Activated CD4-positive, alpha-beta memory T cell treated with anti-CD3 and anti-CD28 coated beads, Interleukin-2, amount 10 ng/mL, durations not matched to agents 7 days and 5 days (primary cell): ENCODE results near the gene ZNF627. TPM values are rescaled to one million over a fixed set of nuclear protein-coding genes. Genes with fewer than 3 reads are reported as not detected.
"Not testable (repeated sequence)": the region's sequence is repeated elsewhere in the genome, so short reads cannot be mapped to it uniquely, and the experiment has no call there.

Experiments used
- CTCF ChIA-PET: fragments of 350-600 bp; sonication (Branson Sonifier 250); formaldehyde crosslinking; loops from one replicate; lab custom pipeline; 2021; ENCODE audit warnings: antibody characterized with exemption, inconsistent platforms; lab: Charles Lee
- POLR2A ChIA-PET: fragments of 350-600 bp; sonication (Branson Sonifier 250); formaldehyde crosslinking; loops from one replicate; lab custom pipeline; 2021; ENCODE audit warnings: antibody characterized with exemption; lab: Charles Lee
- DNase-seq: peaks from one replicate; pipeline ENCODE4 v3.0.0-alpha.2; 2020
- H3K27ac Mint-ChIP-seq: one replicate; pipeline ENCODE4 v1.8.0; 2021; ENCODE audit warnings: mild to moderate bottlenecking, mixed read lengths
- H3K27me3 Mint-ChIP-seq: one replicate; pipeline ENCODE4 v1.8.0; 2021; ENCODE audit warnings: mixed read lengths
- H3K36me3 Mint-ChIP-seq: one replicate; pipeline ENCODE4 v1.8.0; 2021; ENCODE audit warnings: low read depth, mixed read lengths
- H3K4me1 Mint-ChIP-seq: one replicate; pipeline ENCODE4 v1.8.0; 2021; ENCODE audit warnings: mixed read lengths
- H3K4me3 Mint-ChIP-seq: one replicate; pipeline ENCODE4 v1.8.0; 2021; ENCODE audit warnings: mild to moderate bottlenecking, mixed read lengths
- H3K9me3 Mint-ChIP-seq: one replicate; pipeline ENCODE4 v1.8.0; 2021; ENCODE audit warnings: mixed read lengths
- total RNA-seq, 2 experiments: library from RNA; stranded (reverse); gene quantifications; one replicate each; pipeline ENCODE4 v1.2.3, GENCODE V29; 2021

The ZNF627 gene
- total RNA-seq, 2 experiments from 2014 or later = 6.1 to 6.7 TPM

- H3K27me3 Mint-ChIP-seq = no peaks in the 10 kb centered on the region
- H3K4me1 Mint-ChIP-seq = peaks cover 31% of the 10 kb centered on the region
- CTCF ChIA-PET = interaction anchor here (1.0 to 2.6 kb wide), 3 partner anchors 15 to 96 kb away, joined by 3 to 11 read pairs (median 4); no protein-coding TSS in a partner anchor
- DNase-seq = peak; percentile 47
- H3K4me3 Mint-ChIP-seq = peak overlapping the region; percentile 67
- H3K36me3 Mint-ChIP-seq = no peaks in the 10 kb centered on the region
- no peak overlapping the region for H3K27ac Mint-ChIP-seq
- POLR2A ChIA-PET = interaction anchor here (0.9 to 1.2 kb wide), 3 partner anchors 10 to 50 kb away, joined by 3 to 5 read pairs (median 3); partner anchors contain the start of genes ECSIT and ELOF1
- H3K9me3 Mint-ChIP-seq = no peaks in the 10 kb centered on the region
These were observed 18.8 kb upstream of the ZNF627 start for GRCh38 chr19:11578258-11579142.

- CTCF ChIA-PET = interaction anchor here (0.7 to 1.8 kb wide), 5 partner anchors 20 to 198 kb away, joined by 3 to 10 read pairs (median 4); partner anchors contain the start of gene ELOF1
- Mint-ChIP-seq H3K36me3 (no peaks in the 10 kb centered on the region), H3K4me3 (no peak overlapping the region), H3K27ac (no peak overlapping the region), H3K27me3 (no peaks in the 10 kb centered on the region), H3K4me1 (peaks cover 27% of the 10 kb centered on the region), H3K9me3 (no peaks in the 10 kb centered on the region)
- POLR2A ChIA-PET = no interaction called here
- no peak for DNase-seq
These were observed 17.2 kb upstream of the ZNF627 start for GRCh38 chr19:11580116-11580515.

GRCh38 chr19:11581740-11582139 is 15.5 kb upstream of the ZNF627 start:
- Mint-ChIP-seq H3K4me1 (peaks cover 27% of the 10 kb centered on the region), H3K4me3 (peak overlapping the region; percentile 60), H3K36me3 (no peaks in the 10 kb centered on the region), H3K27me3 (no peaks in the 10 kb centered on the region), H3K27ac (peak overlapping the region; percentile 79), H3K9me3 (no peaks in the 10 kb centered on the region)
- ChIA-PET POLR2A (interaction anchor here (1.4 to 1.5 kb wide), 2 partner anchors 21 to 23 kb away, joined by 5 to 9 read pairs; partner anchors contain the start of gene ELOF1), CTCF (interaction anchor here (0.7 to 1.8 kb wide), 8 partner anchors 20 to 342 kb away, joined by 3 to 10 read pairs (median 4); no protein-coding TSS in a partner anchor)
- DNase-seq = peak; percentile 48

- Mint-ChIP-seq H3K36me3 (no peaks in the 10 kb centered on the region), H3K4me1 (peaks cover 17% of the 10 kb centered on the region), H3K27ac (no peak overlapping the region), H3K4me3 (no peak overlapping the region), H3K27me3 (no peaks in the 10 kb centered on the region), H3K9me3 (no peaks in the 10 kb centered on the region)
- ChIA-PET CTCF (interaction anchor here (0.6 to 2.8 kb wide), 3 partner anchors 26 to 50 kb away, joined by 3 to 9 read pairs (median 3); no protein-coding TSS in a partner anchor), POLR2A (no interaction called here)
- DNase-seq = no peak
These were observed 11.0 kb upstream of the ZNF627 start for GRCh38 chr19:11586331-11586730.

GRCh38 chr19:11587302-11587974 is 9.8 kb upstream of the ZNF627 start:
- H3K4me3 Mint-ChIP-seq = no peak overlapping the region
- H3K9me3 Mint-ChIP-seq = no peaks in the 10 kb centered on the region
- H3K27ac Mint-ChIP-seq = no peak overlapping the region

GRCh38 chr19:11587975-11588631 is 9.2 kb upstream of the ZNF627 start:
- Mint-ChIP-seq H3K27ac (no peak overlapping the region), H3K4me1 (peaks cover 10% of the 10 kb centered on the region), H3K9me3 (no peaks in the 10 kb centered on the region), H3K36me3 (no peaks in the 10 kb centered on the region), H3K4me3 (no peak overlapping the region), H3K27me3 (no peaks in the 10 kb centered on the region)
- DNase-seq = no peak
- ChIA-PET CTCF (interaction anchor here (0.6 to 1.5 kb wide), 7 partner anchors 9 to 294 kb away, joined by 3 to 7 read pairs (median 5); partner anchors contain the start of genes ELOF1 and ZNF627), POLR2A (interaction anchor here (1.3 to 1.9 kb wide), 3 partner anchors 9 to 105 kb away, joined by 3 to 5 read pairs (median 4); partner anchors contain the start of gene ZNF627)

More at GRCh38 chr19:11587302-11587974, 9.8 kb upstream of the ZNF627 start:
- peaks cover 10% of the 10 kb centered on the region for H3K4me1 Mint-ChIP-seq
- no peaks in the 10 kb centered on the region for H3K36me3 Mint-ChIP-seq
- no peaks in the 10 kb centered on the region for H3K27me3 Mint-ChIP-seq
- ChIA-PET CTCF (interaction anchor here (0.6 to 1.2 kb wide), 6 partner anchors 10 to 294 kb away, joined by 3 to 7 read pairs (median 5); partner anchors contain the start of gene ZNF627), POLR2A (interaction anchor here (1.5 to 1.9 kb wide), 2 partner anchors 10 to 27 kb away, joined by 4 to 5 read pairs; partner anchors contain the start of gene ZNF627)
- peak; percentile 83 for DNase-seq

GRCh38 chr19:11594084-11594483 is 3.2 kb upstream of the ZNF627 start:
- no peak overlapping the region for H3K27ac Mint-ChIP-seq
- ChIA-PET CTCF (no interaction called here), POLR2A (interaction anchor here (0.6 to 1.4 kb wide), 2 partner anchors 34 to 88 kb away, joined by 3 read pairs; partner anchors contain the start of gene ZNF653)
- H3K27me3 Mint-ChIP-seq = no peaks in the 10 kb centered on the region
- no peaks in the 10 kb centered on the region for H3K9me3 Mint-ChIP-seq
- peaks cover 16% of the 10 kb centered on the region for H3K4me1 Mint-ChIP-seq
- no peak for DNase-seq
- H3K4me3 Mint-ChIP-seq = no peak overlapping the region
- peaks cover 5% of the 10 kb centered on the region for H3K36me3 Mint-ChIP-seq

GRCh38 chr19:11596156-11596555 is 1.1 kb upstream of the ZNF627 start:
- Mint-ChIP-seq H3K4me3 (peak overlapping the region; percentile 0), H3K9me3 (no peaks in the 10 kb centered on the region), H3K4me1 (peaks cover 18% of the 10 kb centered on the region), H3K27me3 (no peaks in the 10 kb centered on the region), H3K36me3 (peaks cover 13% of the 10 kb centered on the region), H3K27ac (no peak overlapping the region)
- DNase-seq = no peak
- POLR2A ChIA-PET = no interaction called here
- CTCF ChIA-PET = interaction anchor here (0.9 to 1.1 kb wide), 2 partner anchors 37 to 495 kb away, joined by 4 read pairs; partner anchors contain the start of gene ELOF1

GRCh38 chr19:11598103-11598483 is 810 bp downstream of the ZNF627 start:
- POLR2A ChIA-PET = interaction anchor here (0.6 to 1.5 kb wide), 8 partner anchors 8 to 169 kb away, joined by 3 to 6 read pairs (median 4); partner anchors contain the start of genes ECSIT, ELOF1 and ZNF441
- Mint-ChIP-seq H3K4me1 (peaks cover 18% of the 10 kb centered on the region), H3K27ac (peak overlapping the region; percentile 69)

GRCh38 chr19:11598746-11599145 is 1.5 kb downstream of the ZNF627 start:
- CTCF ChIA-PET = no interaction called here
- DNase-seq = no peak
- peaks cover 28% of the 10 kb centered on the region for H3K36me3 Mint-ChIP-seq
- peaks cover 18% of the 10 kb centered on the region for H3K4me1 Mint-ChIP-seq
- POLR2A ChIA-PET = no interaction called here
- H3K4me3 Mint-ChIP-seq = peak overlapping the region; percentile 33
- H3K27me3 Mint-ChIP-seq = no peaks in the 10 kb centered on the region
- H3K9me3 Mint-ChIP-seq = peaks cover 11% of the 10 kb centered on the region
- no peak overlapping the region for H3K27ac Mint-ChIP-seq

More at GRCh38 chr19:11598103-11598483, 810 bp downstream of the ZNF627 start:
- peak overlapping the region; percentile 83 for H3K4me3 Mint-ChIP-seq
- DNase-seq = no peak
- CTCF ChIA-PET = interaction anchor here (0.8 kb wide), 1 partner anchor 116 kb away, joined by 3 read pairs; no protein-coding TSS in a partner anchor
- H3K36me3 Mint-ChIP-seq = peaks cover 25% of the 10 kb centered on the region
- no peaks in the 10 kb centered on the region for H3K27me3 Mint-ChIP-seq
- H3K9me3 Mint-ChIP-seq = peaks cover 11% of the 10 kb centered on the region

- CTCF ChIA-PET, POLR2A ChIA-PET, DNase-seq, H3K4me3 Mint-ChIP-seq, H3K27ac Mint-ChIP-seq, H3K27me3 Mint-ChIP-seq: not testable (repeated sequence)
- peaks cover 15% of the 10 kb centered on the region for H3K9me3 Mint-ChIP-seq
- peaks cover 18% of the 10 kb centered on the region for H3K4me1 Mint-ChIP-seq
- H3K36me3 Mint-ChIP-seq = peaks cover 38% of the 10 kb centered on the region
These were observed 2.4 kb downstream of the ZNF627 start for GRCh38 chr19:11599704-11600103.

- Mint-ChIP-seq H3K36me3 (peaks cover 46% of the 10 kb centered on the region), H3K27ac (no peak overlapping the region), H3K9me3 (peaks cover 40% of the 10 kb centered on the region), H3K4me1 (no peaks in the 10 kb centered on the region), H3K27me3 (no peaks in the 10 kb centered on the region), H3K4me3 (no peak overlapping the region)
- POLR2A ChIA-PET = interaction anchor here (1.2 kb wide), 1 partner anchor 9 kb away, joined by 3 read pairs; no protein-coding TSS in a partner anchor
- CTCF ChIA-PET = no interaction called here
- DNase-seq = no peak
These were observed 9.2 kb downstream of the ZNF627 start for GRCh38 chr19:11606484-11606883.
